ENCODE data around the gene SDCCAG8.
"Not testable (repeated sequence)": the region's sequence is repeated elsewhere in the genome, so short reads cannot be mapped to it uniquely, and the experiment has no call there.

The SDCCAG8 gene

GRCh38 chr1:243287123-243287460 is 31.3 kb downstream of the SDCCAG8 start:
- DNase-seq, result no peak

- no peak for DNase-seq
Measured at GRCh38 chr1:243287652-243288051, 31.8 kb downstream of the SDCCAG8 start.

GRCh38 chr1:243288062-243288461 is 32.2 kb downstream of the SDCCAG8 start:
- no peak for DNase-seq

GRCh38 chr1:243291292-243291691 is 35.5 kb downstream of the SDCCAG8 start:
- no peak for DNase-seq

- no peak for DNase-seq
Measured at GRCh38 chr1:243292117-243292516, 36.3 kb downstream of the SDCCAG8 start.

- DNase-seq, result no peak
Measured at GRCh38 chr1:243293941-243294722, 38.3 kb downstream of the SDCCAG8 start.

GRCh38 chr1:243294723-243295121 is 38.9 kb downstream of the SDCCAG8 start:
- DNase-seq, result no peak

GRCh38 chr1:243299069-243299468 is 43.2 kb downstream of the SDCCAG8 start:
- DNase-seq, result no peak

GRCh38 chr1:243301059-243301458 is 45.2 kb downstream of the SDCCAG8 start:
- no peak for DNase-seq

- DNase-seq, result no peak
Measured at GRCh38 chr1:243311809-243312208, 56.0 kb downstream of the SDCCAG8 start.

GRCh38 chr1:243312952-243313634 is 57.3 kb downstream of the SDCCAG8 start:
- DNase-seq, result no peak

- no peak for DNase-seq
Measured at GRCh38 chr1:243313635-243314536, 58.0 kb downstream of the SDCCAG8 start.

GRCh38 chr1:243315455-243315854 is 59.6 kb downstream of the SDCCAG8 start:
- no peak for DNase-seq

- DNase-seq, result no peak
Measured at GRCh38 chr1:243315893-243316292, 60.1 kb downstream of the SDCCAG8 start.

GRCh38 chr1:243316366-243316989 is 60.6 kb downstream of the SDCCAG8 start:
- no peak for DNase-seq

- no peak for DNase-seq
Measured at GRCh38 chr1:243320224-243320623, 64.4 kb downstream of the SDCCAG8 start.

GRCh38 chr1:243322326-243322725 is 66.5 kb downstream of the SDCCAG8 start:
- DNase-seq, result no peak

- no peak for DNase-seq
Measured at GRCh38 chr1:243323491-243323890, 67.7 kb downstream of the SDCCAG8 start.

- no peak for DNase-seq
Measured at GRCh38 chr1:243325305-243325890, 69.6 kb downstream of the SDCCAG8 start.

- no peak for DNase-seq
Measured at GRCh38 chr1:243332440-243332839, 76.6 kb downstream of the SDCCAG8 start.

- DNase-seq, result no peak
Measured at GRCh38 chr1:243335292-243335691, 79.5 kb downstream of the SDCCAG8 start.

GRCh38 chr1:243336163-243336562 is 80.3 kb downstream of the SDCCAG8 start:
- DNase-seq, result no peak

GRCh38 chr1:243338848-243339247 is 83.0 kb downstream of the SDCCAG8 start:
- DNase-seq, result not testable (repeated sequence)

Measured in COR-L47 (cell line).